ENCODE measurements around the gene MON1A.
"Not testable (repeated sequence)": the region's sequence is repeated elsewhere in the genome, so short reads cannot be mapped to it uniquely, and the experiment has no call there.

Gene MON1A

GRCh38 chr3:49917806-49918590 lies 11.6 kb downstream of the MON1A start:
- not testable (repeated sequence) for DNase-seq (ENCODE audit: low read depth)

- DNase-seq (ENCODE audit: low read depth): no peak
Observed at GRCh38 chr3:49916686-49917085, 12.9 kb downstream of the MON1A start.

GRCh38 chr3:49914906-49915305 lies 14.7 kb downstream of the MON1A start:
- no peak for DNase-seq (ENCODE audit: low read depth)

- DNase-seq (ENCODE audit: low read depth): no peak
Observed at GRCh38 chr3:49912881-49913281, 16.7 kb downstream of the MON1A start.

- no peak for DNase-seq (ENCODE audit: low read depth)
Observed at GRCh38 chr3:49911611-49912010, 18.0 kb downstream of the MON1A start.

- no peak for DNase-seq (ENCODE audit: low read depth)
Observed at GRCh38 chr3:49911124-49911420, 18.5 kb downstream of the MON1A start.

GRCh38 chr3:49910409-49911123 lies 19.0 kb downstream of the MON1A start:
- DNase-seq (ENCODE audit: low read depth): no peak

GRCh38 chr3:49908373-49909199 lies 21.0 kb downstream of the MON1A start:
- DNase-seq (ENCODE audit: low read depth): no peak

GRCh38 chr3:49906073-49906743 lies 23.4 kb downstream of the MON1A start:
- peak; percentile 23 for DNase-seq (ENCODE audit: low read depth)

GRCh38 chr3:49904448-49904847 lies 25.2 kb downstream of the MON1A start:
- DNase-seq (ENCODE audit: low read depth): not testable (repeated sequence)

GRCh38 chr3:49903451-49904424 lies 25.9 kb downstream of the MON1A start, which contains the start of gene MST1R:
MST1R (minus strand) TSS chr3:49903873; CDS start chr3:49903609, 264 bp downstream.
- peak; percentile 70 for DNase-seq (ENCODE audit: low read depth)

GRCh38 chr3:49902511-49903345 lies 26.9 kb downstream of the MON1A start:
- DNase-seq (ENCODE audit: low read depth): no peak

- no peak for DNase-seq (ENCODE audit: low read depth)
Observed at GRCh38 chr3:49901366-49902339, 28.0 kb downstream of the MON1A start.

GRCh38 chr3:49900491-49901153 lies 29.0 kb downstream of the MON1A start:
- no peak for DNase-seq (ENCODE audit: low read depth)

GRCh38 chr3:49899815-49900214 lies 29.8 kb downstream of the MON1A start:
- no peak for DNase-seq (ENCODE audit: low read depth)

GRCh38 chr3:49898991-49899390 lies 30.6 kb downstream of the MON1A start:
- DNase-seq (ENCODE audit: low read depth): no peak

GRCh38 chr3:49896345-49896744 lies 33.3 kb downstream of the MON1A start:
- no peak for DNase-seq (ENCODE audit: low read depth)

GRCh38 chr3:49895791-49896190 lies 33.8 kb downstream of the MON1A start:
- DNase-seq (ENCODE audit: low read depth): no peak
